SK-N-SH treated with all-trans-retinoic acid at 6 μM for 48 hours (cell line): ENCODE results near the gene SLTM.

Experiments
- ATAC-seq: fragments of 200-7000 bp; cut with Tn5 transposase; 3 replicates; pipeline ENCODE4 v1.9.1; 2020; ENCODE audit warnings: mild to moderate bottlenecking, moderate library complexity
- ARNTL ChIP-seq: fragments of 450-650 bp; formaldehyde crosslinking; IDR thresholded peaks from 2 replicates; pipeline ENCODE4 v1.5.0; 2020; ENCODE audit warnings: low read depth, mild to moderate bottlenecking, moderate library complexity, borderline replicate concordance
- BACH2 ChIP-seq: fragments of 250-450 bp; sonication (Bioruptor Pico); IDR thresholded peaks from 2 replicates; pipeline ENCODE4 v1.9.0; 2021; ENCODE audit warnings: mild to moderate bottlenecking, borderline replicate concordance
- CREB5 ChIP-seq: fragments of 250-450 bp; sonication (Bioruptor Pico); IDR thresholded peaks from 2 replicates; pipeline ENCODE4 v1.5.1; 2020; ENCODE audit warnings: low read depth, mild to moderate bottlenecking, moderate library complexity
- CSDC2 ChIP-seq: fragments of 250-450 bp; sonication (Bioruptor Pico); IDR thresholded peaks from 2 replicates; pipeline ENCODE4 v1.5.0; 2020; ENCODE audit warnings: mild to moderate bottlenecking, moderate library complexity
- CSRNP3 ChIP-seq: fragments of 250-450 bp; sonication (Bioruptor Pico); IDR thresholded peaks from 2 replicates; pipeline ENCODE4 v1.5.1; 2021; ENCODE audit warnings: mild to moderate bottlenecking, moderate library complexity
- ESRRG ChIP-seq: fragments of 250-450 bp; sonication (Bioruptor Pico); IDR thresholded peaks from 2 replicates; pipeline ENCODE4 v1.6.1; 2021; ENCODE audit warnings: mild to moderate bottlenecking
- GLIS3 ChIP-seq: fragments of 250-450 bp; sonication (Bioruptor Pico); IDR thresholded peaks from 2 replicates; pipeline ENCODE4 v1.5.0; 2020; ENCODE audit warnings: mild to moderate bottlenecking, moderate library complexity
- ISL1 ChIP-seq: fragments of 250-450 bp; sonication (Bioruptor Pico); IDR thresholded peaks from 2 replicates; pipeline ENCODE4 v2.1.2; 2022; ENCODE audit warnings: mild to moderate bottlenecking, moderate library complexity
- OSR1 ChIP-seq: fragments of 250-450 bp; sonication (Bioruptor Pico); IDR thresholded peaks from 2 replicates; pipeline ENCODE4 v1.8.0; 2022; ENCODE audit warnings: moderate library complexity, mild to moderate bottlenecking, inconsistent platforms
- PATZ1 ChIP-seq: fragments of 250-450 bp; sonication (Bioruptor Pico); IDR thresholded peaks from 2 replicates; pipeline ENCODE4 v1.8.0; 2020; ENCODE audit warnings: mild to moderate bottlenecking, moderate library complexity, borderline replicate concordance
- POU6F1 ChIP-seq: fragments of 250-450 bp; sonication (Bioruptor Pico); IDR thresholded peaks from 2 replicates; pipeline ENCODE4 v1.8.0; 2021; ENCODE audit warnings: low read depth, mild to moderate bottlenecking, moderate library complexity, borderline replicate concordance
- PPARA ChIP-seq: fragments of 250-450 bp; sonication (Bioruptor Pico); IDR thresholded peaks from 2 replicates; pipeline ENCODE4 v1.5.0; 2020; ENCODE audit warnings: mild to moderate bottlenecking, borderline replicate concordance
- SNAI2 ChIP-seq: fragments of 250-450 bp; sonication (Bioruptor Pico); IDR thresholded peaks from 2 replicates; pipeline ENCODE4 v1.5.0; 2020; ENCODE audit warnings: mild to moderate bottlenecking, moderate library complexity
- TCF4 ChIP-seq: fragments of 250-450 bp; sonication (Bioruptor Pico); IDR thresholded peaks from 2 replicates; pipeline ENCODE4 v1.8.0; 2021; ENCODE audit warnings: mild to moderate bottlenecking, moderate library complexity, borderline replicate concordance
- TOX ChIP-seq: fragments of 250-450 bp; sonication (Bioruptor Pico); IDR thresholded peaks from 2 replicates; pipeline ENCODE4 v1.8.0; 2021; ENCODE audit warnings: mild to moderate bottlenecking, moderate library complexity, borderline replicate concordance
- TSHZ2 ChIP-seq: fragments of 250-450 bp; sonication (Bioruptor Pico); IDR thresholded peaks from 2 replicates; pipeline ENCODE4 v1.5.0; 2020; ENCODE audit warnings: mild to moderate bottlenecking, moderate library complexity
- ZC3H10 ChIP-seq: fragments of 250-450 bp; sonication (Bioruptor Pico); IDR thresholded peaks from 2 replicates; pipeline ENCODE4 v1.5.1; 2021; ENCODE audit warnings: mild to moderate bottlenecking, moderate library complexity
- ZFP3 ChIP-seq: fragments of 250-450 bp; sonication (Bioruptor Pico); IDR thresholded peaks from 2 replicates; pipeline ENCODE4 v1.5.0; 2020; ENCODE audit warnings: mild to moderate bottlenecking, moderate library complexity
- ZFP30 ChIP-seq: fragments of 450-650 bp; formaldehyde crosslinking; IDR thresholded peaks from 2 replicates; pipeline ENCODE4 v1.5.0; 2022; ENCODE audit warnings: mild to moderate bottlenecking, moderate library complexity
- ZNF565 ChIP-seq: fragments of 450-650 bp; formaldehyde crosslinking; conservative IDR thresholded peaks from 2 replicates; pipeline ENCODE4 v1.5.0; 2020; ENCODE audit warnings: low read depth, mild to moderate bottlenecking, moderate library complexity
- ZNF70 ChIP-seq: fragments of 450-650 bp; formaldehyde crosslinking; IDR thresholded peaks from 2 replicates; pipeline ENCODE4 v1.5.0; 2020; ENCODE audit warnings: mild to moderate bottlenecking, moderate library complexity
- ZNF8 ChIP-seq: fragments of 450-650 bp; formaldehyde crosslinking; IDR thresholded peaks from 2 replicates; pipeline ENCODE4 v1.5.0; 2020; ENCODE audit warnings: mild to moderate bottlenecking, moderate library complexity

Gene SLTM

GRCh38 chr15:58924327-58924726, 9.2 kb downstream of the SLTM start:
- ATAC-seq: no peak
- TF ChIP-seq ZNF70 (CRISPR knock-in tag): no peak
- TF ChIP-seq ZNF8 (CRISPR knock-in tag): no peak
- no peak for TF ChIP-seq ARNTL (CRISPR knock-in tag)
- TF ChIP-seq ESRRG: no peak
- no peak for TF ChIP-seq BACH2 (CRISPR knock-in tag)
- no peak for TF ChIP-seq TCF4 (CRISPR knock-in tag)
- no peak for TF ChIP-seq CREB5 (CRISPR knock-in tag)
- TF ChIP-seq ZFP30: no peak
- TF ChIP-seq SNAI2 (CRISPR knock-in tag): no peak
- TF ChIP-seq CSRNP3 (CRISPR knock-in tag): no peak
- no peak for TF ChIP-seq ZFP3 (CRISPR knock-in tag)
- no peak for TF ChIP-seq ZNF565
- no peak for TF ChIP-seq ISL1 (CRISPR knock-in tag)
- no peak for TF ChIP-seq TSHZ2 (CRISPR knock-in tag)
- TF ChIP-seq PPARA: no peak
- no peak for TF ChIP-seq OSR1
- no peak for TF ChIP-seq PATZ1 (CRISPR knock-in tag)

- ATAC-seq: no peak
- TF ChIP-seq ZFP3 (CRISPR knock-in tag) (no peak), BACH2 (CRISPR knock-in tag) (no peak), POU6F1 (CRISPR knock-in tag) (no peak), CSDC2 (CRISPR knock-in tag) (no peak), ESRRG (no peak), TCF4 (CRISPR knock-in tag) (no peak), ZC3H10 (CRISPR knock-in tag) (no peak), TOX (CRISPR knock-in tag) (no peak), GLIS3 (no peak), PATZ1 (CRISPR knock-in tag) (no peak), ZNF8 (CRISPR knock-in tag) (no peak), ZNF565 (no peak)
These were observed 9.7 kb downstream of the SLTM start for GRCh38 chr15:58923696-58924300.
